ENCODE measurements around the gene AGAP2.

- TF ChIP-seq REST (IDR thresholded peaks at IDR 0.05; ENCODE audit: insufficient read depth in 1 of 2, low read depth in 2 of 2, low read length in 2 of 2) (no peak), TAF1 (IDR thresholded peaks at IDR 0.05; ENCODE audit: borderline replicate concordance, insufficient read depth, low read length) (no peak)
Measured at GRCh38 chr12:57707250-57707649, 31.3 kb downstream of the AGAP2 start.
